ENCODE data around the gene DRAM1.

DNA sequence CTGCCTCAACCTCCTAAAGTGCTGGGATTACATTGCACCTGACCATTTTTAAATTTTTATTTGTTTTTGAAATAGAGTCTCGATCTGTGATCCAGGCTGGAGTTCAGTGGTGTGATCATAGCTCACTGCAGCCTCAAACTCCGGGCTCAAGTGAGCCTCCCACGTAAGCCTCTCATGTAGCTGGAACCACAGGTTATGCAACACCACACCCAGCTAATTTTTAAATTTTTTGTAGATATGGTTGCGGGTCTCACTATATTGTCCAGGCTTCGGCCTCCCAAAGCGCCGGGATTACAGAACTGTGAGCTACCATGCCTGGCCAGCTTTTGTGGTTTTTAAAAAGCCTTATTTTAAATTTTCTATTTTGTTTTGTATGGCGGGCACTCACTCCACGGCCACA lies 2.2 kb upstream of the DRAM1 start:
- TF ChIP-seq, protein P1, sequence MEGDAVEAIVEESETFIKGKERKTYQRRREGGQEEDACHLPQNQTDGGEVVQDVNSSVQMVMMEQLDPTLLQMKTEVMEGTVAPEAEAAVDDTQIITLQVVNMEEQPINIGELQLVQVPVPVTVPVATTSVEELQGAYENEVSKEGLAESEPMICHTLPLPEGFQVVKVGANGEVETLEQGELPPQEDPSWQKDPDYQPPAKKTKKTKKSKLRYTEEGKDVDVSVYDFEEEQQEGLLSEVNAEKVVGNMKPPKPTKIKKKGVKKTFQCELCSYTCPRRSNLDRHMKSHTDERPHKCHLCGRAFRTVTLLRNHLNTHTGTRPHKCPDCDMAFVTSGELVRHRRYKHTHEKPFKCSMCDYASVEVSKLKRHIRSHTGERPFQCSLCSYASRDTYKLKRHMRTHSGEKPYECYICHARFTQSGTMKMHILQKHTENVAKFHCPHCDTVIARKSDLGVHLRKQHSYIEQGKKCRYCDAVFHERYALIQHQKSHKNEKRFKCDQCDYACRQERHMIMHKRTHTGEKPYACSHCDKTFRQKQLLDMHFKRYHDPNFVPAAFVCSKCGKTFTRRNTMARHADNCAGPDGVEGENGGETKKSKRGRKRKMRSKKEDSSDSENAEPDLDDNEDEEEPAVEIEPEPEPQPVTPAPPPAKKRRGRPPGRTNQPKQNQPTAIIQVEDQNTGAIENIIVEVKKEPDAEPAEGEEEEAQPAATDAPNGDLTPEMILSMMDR (IDR thresholded peaks at IDR 0.05): no peak
- TF ChIP-seq POLR2A (IDR thresholded peaks at IDR 0.05; ENCODE audit: low read depth) (no peak), POLR2AphosphoS5 (IDR thresholded peaks at IDR 0.05) (no peak), EP300 (IDR thresholded peaks at IDR 0.05) (no peak)
